SU-DHL-6 (cell line): ENCODE results near the gene DTD2.

Source experiments
- H2AFZ ChIP-seq: fragments of 200-600 bp; sonication (generic); 2 replicates; pipeline ENCODE4 v1.6.1; 2014; ENCODE audit warnings: low read depth, mild to moderate bottlenecking, moderate library complexity, mixed read lengths, antibody characterized with exemption, low read length; ENCODE audit not compliant: severe bottlenecking
- H3F3A ChIP-seq: fragments of 200-600 bp; shearing (Covaris generic); 2 replicates; pipeline ENCODE4 v1.6.0; 2016; ENCODE audit warnings: antibody characterized with exemption, mild to moderate bottlenecking; ENCODE audit not compliant: insufficient read depth
- H3K27ac ChIP-seq: fragments of 200-600 bp; sonication (generic); 2 replicates; pipeline ENCODE4 v1.5.1; 2016; ENCODE audit warnings: low read depth, mild to moderate bottlenecking, low read length, moderate library complexity, mixed read lengths
- H3K27me3 ChIP-seq: fragments of 200-600 bp; sonication (generic), shearing (Covaris generic); 2 replicates; pipeline ENCODE4 v1.6.0; 2014; ENCODE audit warnings: mild to moderate bottlenecking, low read length
- H3K36me3 ChIP-seq: fragments of 200-600 bp; sonication (generic); 2 replicates; pipeline ENCODE4 v1.6.1; 2014; ENCODE audit warnings: mild to moderate bottlenecking, low read length, mixed read lengths
- H3K4me2 ChIP-seq: fragments of 300-600, 200-600 bp; shearing (Covaris generic), sonication (generic); 2 replicates; pipeline ENCODE4 v1.6.0; 2014; ENCODE audit warnings: low read length, low read depth, mild to moderate bottlenecking; ENCODE audit not compliant: poor library complexity, severe bottlenecking
- H3K4me3 ChIP-seq: fragments of 200-600 bp; sonication (generic); 2 replicates; pipeline ENCODE4 v1.5.1; 2014; ENCODE audit warnings: antibody characterized with exemption, low read length, mild to moderate bottlenecking, mixed read lengths; ENCODE audit not compliant: insufficient read depth, poor library complexity, severe bottlenecking
- H3K79me2 ChIP-seq: fragments of 200-600 bp; sonication (generic); 2 replicates; pipeline ENCODE4 v1.6.1; 2014; ENCODE audit warnings: mild to moderate bottlenecking, low read length, moderate library complexity; ENCODE audit not compliant: insufficient read depth
- H3K9ac ChIP-seq: fragments of 200-600 bp; sonication (generic); 2 replicates; pipeline ENCODE4 v1.7.0; 2014; ENCODE audit warnings: mild to moderate bottlenecking, low read length
- H3K9me2 ChIP-seq: fragments of 200-600 bp; sonication (generic); replicated peaks from 2 replicates; pipeline ENCODE4 v1.6.1; 2014; ENCODE audit warnings: low read length; ENCODE audit not compliant: insufficient read depth
- H3K9me3 ChIP-seq: fragments of 200-600 bp; sonication (generic); 2 replicates; pipeline ENCODE4 v1.6.1; 2014; ENCODE audit warnings: low read length, mixed read lengths; ENCODE audit not compliant: insufficient read depth
- H4K20me1 ChIP-seq: fragments of 200-600 bp; sonication (generic); 2 replicates; pipeline ENCODE4 v1.6.1; 2014; ENCODE audit warnings: low read depth, mild to moderate bottlenecking, antibody characterized with exemption, low read length, moderate library complexity, mixed read lengths
- EZH2phosphoT487 ChIP-seq: fragments of 200-600 bp; sonication (generic), shearing (Covaris generic); conservative IDR thresholded peaks from 2 replicates; pipeline ENCODE4 v1.6.1; 2018; ENCODE audit warnings: mild to moderate bottlenecking, antibody characterized with exemption, low read length, moderate library complexity, mixed read lengths
- TF ChIP-seq, protein P1 (sequence below): fragments of 200-600 bp; sonication (generic); IDR thresholded peaks from one replicate; pipeline ENCODE4 v1.5.1; 2017; ENCODE audit warnings: antibody characterized with exemption, mild to moderate bottlenecking, low read length, moderate library complexity; ENCODE audit not compliant: insufficient read depth, poor library complexity, severe bottlenecking

DTD2 gene

DNA sequence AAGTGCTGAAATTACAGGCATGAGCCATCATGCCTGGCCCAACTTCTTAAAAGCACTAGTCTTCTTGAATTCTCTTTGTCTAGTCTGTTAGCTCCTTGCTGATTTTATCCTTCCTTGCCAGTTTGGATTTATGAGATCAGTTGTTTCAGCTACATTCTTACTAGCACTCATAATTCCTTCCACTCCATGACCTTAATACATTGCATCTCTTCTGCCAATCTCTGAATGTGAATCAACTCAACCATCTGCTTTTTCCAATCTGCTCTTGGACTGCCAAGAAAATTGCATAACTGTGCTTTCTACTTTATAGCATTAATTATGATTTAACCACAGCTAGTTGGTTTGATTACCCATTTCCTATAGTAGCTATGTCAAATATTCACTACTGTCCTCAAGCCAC is 22.0 kb downstream of the DTD2 start:
- Histone ChIP-seq H3K9me2 (no peaks in the 10 kb centered on the region), H3K9ac (no peak overlapping the region), H2AFZ (no peak overlapping the region), H3K9me3 (no peaks in the 10 kb centered on the region), H3K27me3 (no peaks in the 10 kb centered on the region), H3K36me3 (no peaks in the 10 kb centered on the region), H3K4me2 (no peak overlapping the region), H3F3A (no peaks in the 10 kb centered on the region), H3K27ac (no peak overlapping the region), H4K20me1 (no peaks in the 10 kb centered on the region), H3K79me2 (no peaks in the 10 kb centered on the region), H3K4me3 (no peak overlapping the region)
- no peak for TF ChIP-seq EZH2phosphoT487

DNA sequence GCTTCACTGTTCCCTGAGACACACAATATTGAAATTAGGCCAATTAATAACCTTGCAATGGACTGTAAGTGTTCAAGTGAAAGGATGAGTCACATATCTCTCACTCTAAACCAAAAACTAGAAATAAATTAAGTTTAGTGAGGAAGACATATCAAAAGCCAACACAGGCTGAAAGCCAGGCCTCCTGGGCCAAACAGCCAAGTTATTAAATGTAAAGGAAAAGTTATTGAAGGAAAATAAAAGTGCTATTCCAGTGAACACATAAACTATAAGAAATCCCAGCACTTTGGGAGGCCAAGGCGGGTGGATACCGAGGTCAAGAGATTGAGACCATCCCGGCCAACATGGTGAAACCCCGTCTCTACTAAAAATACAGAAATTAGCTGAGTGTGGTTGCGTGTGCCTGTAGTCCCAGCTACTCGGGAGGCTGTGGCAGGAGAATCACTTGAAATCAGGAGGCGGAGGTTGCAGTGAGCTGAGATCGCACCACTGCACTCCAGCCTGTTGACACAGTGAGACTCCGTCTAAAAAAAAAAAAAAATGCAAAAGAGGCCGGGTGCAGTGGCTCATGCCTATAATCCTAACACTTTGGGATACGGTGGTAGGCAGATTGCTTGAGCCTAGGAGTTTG is 26.6 kb downstream of the DTD2 start:
- no peaks in the 10 kb centered on the region for H3K79me2 ChIP-seq
- no peak for TF ChIP-seq EZH2phosphoT487
- TF ChIP-seq, protein P1, sequence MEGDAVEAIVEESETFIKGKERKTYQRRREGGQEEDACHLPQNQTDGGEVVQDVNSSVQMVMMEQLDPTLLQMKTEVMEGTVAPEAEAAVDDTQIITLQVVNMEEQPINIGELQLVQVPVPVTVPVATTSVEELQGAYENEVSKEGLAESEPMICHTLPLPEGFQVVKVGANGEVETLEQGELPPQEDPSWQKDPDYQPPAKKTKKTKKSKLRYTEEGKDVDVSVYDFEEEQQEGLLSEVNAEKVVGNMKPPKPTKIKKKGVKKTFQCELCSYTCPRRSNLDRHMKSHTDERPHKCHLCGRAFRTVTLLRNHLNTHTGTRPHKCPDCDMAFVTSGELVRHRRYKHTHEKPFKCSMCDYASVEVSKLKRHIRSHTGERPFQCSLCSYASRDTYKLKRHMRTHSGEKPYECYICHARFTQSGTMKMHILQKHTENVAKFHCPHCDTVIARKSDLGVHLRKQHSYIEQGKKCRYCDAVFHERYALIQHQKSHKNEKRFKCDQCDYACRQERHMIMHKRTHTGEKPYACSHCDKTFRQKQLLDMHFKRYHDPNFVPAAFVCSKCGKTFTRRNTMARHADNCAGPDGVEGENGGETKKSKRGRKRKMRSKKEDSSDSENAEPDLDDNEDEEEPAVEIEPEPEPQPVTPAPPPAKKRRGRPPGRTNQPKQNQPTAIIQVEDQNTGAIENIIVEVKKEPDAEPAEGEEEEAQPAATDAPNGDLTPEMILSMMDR = no peak
- H3K9me3 ChIP-seq = no peaks in the 10 kb centered on the region
- H3F3A ChIP-seq = no peaks in the 10 kb centered on the region
- H3K36me3 ChIP-seq = no peaks in the 10 kb centered on the region
- no peak overlapping the region for H3K27ac ChIP-seq
- H3K9me2 ChIP-seq = no peaks in the 10 kb centered on the region
- no peak overlapping the region for H2AFZ ChIP-seq
- no peaks in the 10 kb centered on the region for H3K27me3 ChIP-seq
- no peaks in the 10 kb centered on the region for H4K20me1 ChIP-seq
- H3K9ac ChIP-seq = no peak overlapping the region
- H3K4me2 ChIP-seq = no peak overlapping the region
- no peak overlapping the region for H3K4me3 ChIP-seq

DNA sequence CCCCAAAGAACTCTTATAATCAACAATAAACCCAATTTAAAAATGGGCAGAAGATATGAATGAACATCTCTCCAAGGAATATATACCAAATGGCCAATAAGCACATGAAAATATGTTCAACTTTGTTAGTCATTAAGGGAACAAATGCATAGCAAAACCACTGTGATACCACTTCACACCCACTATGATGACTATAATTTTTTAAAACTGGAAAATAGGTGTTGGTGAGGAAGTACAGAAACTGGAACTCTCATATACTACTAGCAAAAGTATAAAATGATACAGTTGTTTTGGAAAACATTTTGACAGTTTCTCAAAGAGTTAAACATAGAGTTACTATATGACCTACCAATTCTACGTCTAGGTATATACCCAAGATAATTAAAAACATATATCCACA is 27.5 kb downstream of the DTD2 start:
- Histone ChIP-seq H4K20me1 (no peaks in the 10 kb centered on the region), H2AFZ (no peak overlapping the region), H3K36me3 (no peaks in the 10 kb centered on the region), H3K4me3 (no peak overlapping the region), H3K79me2 (no peaks in the 10 kb centered on the region), H3K27ac (no peak overlapping the region), H3F3A (no peaks in the 10 kb centered on the region), H3K9me3 (no peaks in the 10 kb centered on the region), H3K9ac (no peak overlapping the region), H3K4me2 (no peak overlapping the region), H3K27me3 (no peaks in the 10 kb centered on the region), H3K9me2 (no peaks in the 10 kb centered on the region)
- TF ChIP-seq, protein P1 = no peak
- TF ChIP-seq EZH2phosphoT487 = no peak

DNA sequence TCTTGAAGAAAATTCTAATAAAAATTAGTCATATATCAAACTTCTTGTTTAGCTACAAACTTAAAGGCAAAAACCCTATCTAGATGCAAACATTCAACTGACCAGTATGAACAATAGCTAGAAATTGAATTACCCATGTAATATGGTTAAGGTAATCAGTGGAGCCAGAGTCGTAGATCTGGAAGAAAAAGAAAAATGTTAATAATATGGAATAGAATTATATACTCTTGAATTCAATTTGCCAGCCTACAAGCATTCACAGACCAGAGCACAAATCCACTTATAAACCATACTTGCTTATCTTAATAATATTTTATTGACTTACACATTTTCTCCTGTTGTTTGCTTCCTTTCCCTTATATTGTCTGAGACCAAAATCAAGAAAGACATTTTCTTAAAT is 29.3 kb downstream of the DTD2 start:
- Histone ChIP-seq H3K9ac (no peak overlapping the region), H3K4me3 (no peak overlapping the region)

More for the DNA sequence above, 29.3 kb downstream of the DTD2 start:
- Histone ChIP-seq H3K27ac (no peak overlapping the region), H4K20me1 (no peaks in the 10 kb centered on the region), H2AFZ (no peak overlapping the region), H3K36me3 (no peaks in the 10 kb centered on the region), H3K27me3 (no peaks in the 10 kb centered on the region), H3K9me3 (no peaks in the 10 kb centered on the region), H3K9me2 (no peaks in the 10 kb centered on the region), H3K79me2 (no peaks in the 10 kb centered on the region), H3F3A (no peaks in the 10 kb centered on the region), H3K4me2 (no peak overlapping the region)
- TF ChIP-seq, protein P1 = no peak
- TF ChIP-seq EZH2phosphoT487 = no peak
